MCF 10A (cell line): Measurements from ENCODE around the gene ANO1. TPM values are rescaled to one million over a fixed set of nuclear protein-coding genes. Genes with fewer than 3 reads are reported as not detected.

ENCODE experiments used
- BruUV-seq: library from RNA; stranded (reverse); fragments of 400-500 nt; replicated peaks from 2 replicates; lab custom pipeline; 2021; lab: Mats Ljungman, UMichigan
- CTCF ChIA-PET: fragments of 300-600 bp; sonication (Branson Sonifier 250); formaldehyde crosslinking; extraction: SDS; loops from one replicate; lab custom pipeline; 2021; ENCODE audit warnings: antibody characterized with exemption, inconsistent platforms; lab: Yijun Ruan, JAX
- POLR2A ChIA-PET: fragments of 300-600, 350-650 bp; sonication (Branson Sonifier 250); formaldehyde crosslinking; extraction: SDS; loops from one replicate; lab custom pipeline; 2020; ENCODE audit warnings: antibody characterized with exemption, inconsistent platforms; lab: Yijun Ruan, JAX
- DNase-seq: peaks from one replicate; pipeline ENCODE4 v3.0.0-alpha.2; 2018; ENCODE audit not compliant: unreplicated experiment
- H3K27ac Mint-ChIP-seq: one replicate; pipeline ENCODE4 v1.8.0; 2022; ENCODE audit warnings: mild to moderate bottlenecking, low read depth, mixed read lengths; ENCODE audit not compliant: unreplicated experiment
- H3K27me3 Mint-ChIP-seq: one replicate; pipeline ENCODE4 v1.8.0; 2022; ENCODE audit warnings: mixed read lengths; ENCODE audit not compliant: insufficient read depth, unreplicated experiment
- H3K36me3 Mint-ChIP-seq: one replicate; pipeline ENCODE4 v1.8.0; 2022; ENCODE audit warnings: mild to moderate bottlenecking, moderate library complexity, mixed read lengths; ENCODE audit not compliant: insufficient read depth, unreplicated experiment
- H3K4me1 Mint-ChIP-seq: one replicate; pipeline ENCODE4 v1.8.0; 2022; ENCODE audit warnings: mixed read lengths; ENCODE audit not compliant: insufficient read depth, unreplicated experiment
- H3K4me3 Mint-ChIP-seq: one replicate; pipeline ENCODE4 v1.8.0; 2022; ENCODE audit warnings: mild to moderate bottlenecking, moderate library complexity, mixed read lengths; ENCODE audit not compliant: unreplicated experiment
- H3K9me3 Mint-ChIP-seq: one replicate; pipeline ENCODE4 v1.8.0; 2022; ENCODE audit warnings: mixed read lengths; ENCODE audit not compliant: unreplicated experiment
- intact Hi-C: fragments of 100-400 bp; cut with micrococcal nuclease; formaldehyde crosslinking; loops from 2 replicates; pipeline ENCODE4 v1.14.1; 2022
- total RNA-seq: library from RNA; stranded (reverse); gene quantifications from 2 replicates; pipeline ENCODE4 v1.2.3, GENCODE V29; 2022
- TF ChIP-seq, protein P1 (sequence below): fragments of 200-600 bp; IDR thresholded peaks from one replicate; pipeline ENCODE4 v1.8.0; 2022; ENCODE audit warnings: antibody characterized with exemption, mild to moderate bottlenecking; ENCODE audit not compliant: unreplicated experiment

Gene ANO1
- total RNA-seq, 1 experiment from 2014 or later = not detected

DNA sequence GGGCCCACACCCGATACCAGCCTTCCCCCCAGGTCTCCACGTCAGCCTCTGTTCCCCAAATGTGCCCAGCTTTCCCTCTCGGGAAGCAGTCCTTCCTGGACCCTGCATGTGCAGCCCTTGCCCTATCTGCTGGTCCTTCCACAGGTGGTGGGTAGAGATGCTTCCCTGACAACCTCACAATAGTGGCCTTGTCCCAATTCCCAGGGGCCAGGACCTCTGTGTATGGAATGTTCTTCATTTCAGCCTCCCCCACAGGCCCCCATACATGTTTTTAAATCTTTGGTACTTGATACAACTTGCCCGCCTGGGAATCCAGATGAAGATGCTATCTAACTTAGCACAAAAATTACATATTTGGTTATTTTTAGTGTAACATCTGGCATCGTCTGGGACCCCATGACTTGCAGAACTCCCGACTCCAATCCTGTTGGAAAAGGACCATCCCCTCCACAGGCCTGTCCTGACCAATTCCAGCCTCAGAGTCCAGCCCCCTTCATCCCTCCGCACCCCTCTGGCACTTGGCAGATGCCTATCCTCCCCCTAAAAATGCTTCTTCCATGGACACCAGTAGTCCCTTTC is 39.5 kb downstream of the ANO1 start:
- intact Hi-C loops = no loop called here
- ChIA-PET POLR2A (no interaction called here), CTCF (no interaction called here)
- Mint-ChIP-seq H3K9me3 (peaks cover 19% of the 10 kb centered on the region), H3K27ac (no peak overlapping the region), H3K36me3 (peaks cover 4% of the 10 kb centered on the region), H3K4me1 (no peaks in the 10 kb centered on the region), H3K4me3 (no peak overlapping the region), H3K27me3 (peaks cover 44% of the 10 kb centered on the region)
- TF ChIP-seq, protein P1, sequence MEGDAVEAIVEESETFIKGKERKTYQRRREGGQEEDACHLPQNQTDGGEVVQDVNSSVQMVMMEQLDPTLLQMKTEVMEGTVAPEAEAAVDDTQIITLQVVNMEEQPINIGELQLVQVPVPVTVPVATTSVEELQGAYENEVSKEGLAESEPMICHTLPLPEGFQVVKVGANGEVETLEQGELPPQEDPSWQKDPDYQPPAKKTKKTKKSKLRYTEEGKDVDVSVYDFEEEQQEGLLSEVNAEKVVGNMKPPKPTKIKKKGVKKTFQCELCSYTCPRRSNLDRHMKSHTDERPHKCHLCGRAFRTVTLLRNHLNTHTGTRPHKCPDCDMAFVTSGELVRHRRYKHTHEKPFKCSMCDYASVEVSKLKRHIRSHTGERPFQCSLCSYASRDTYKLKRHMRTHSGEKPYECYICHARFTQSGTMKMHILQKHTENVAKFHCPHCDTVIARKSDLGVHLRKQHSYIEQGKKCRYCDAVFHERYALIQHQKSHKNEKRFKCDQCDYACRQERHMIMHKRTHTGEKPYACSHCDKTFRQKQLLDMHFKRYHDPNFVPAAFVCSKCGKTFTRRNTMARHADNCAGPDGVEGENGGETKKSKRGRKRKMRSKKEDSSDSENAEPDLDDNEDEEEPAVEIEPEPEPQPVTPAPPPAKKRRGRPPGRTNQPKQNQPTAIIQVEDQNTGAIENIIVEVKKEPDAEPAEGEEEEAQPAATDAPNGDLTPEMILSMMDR = no peak
- no TSS peak for BruUV-seq
- no peak for DNase-seq

DNA sequence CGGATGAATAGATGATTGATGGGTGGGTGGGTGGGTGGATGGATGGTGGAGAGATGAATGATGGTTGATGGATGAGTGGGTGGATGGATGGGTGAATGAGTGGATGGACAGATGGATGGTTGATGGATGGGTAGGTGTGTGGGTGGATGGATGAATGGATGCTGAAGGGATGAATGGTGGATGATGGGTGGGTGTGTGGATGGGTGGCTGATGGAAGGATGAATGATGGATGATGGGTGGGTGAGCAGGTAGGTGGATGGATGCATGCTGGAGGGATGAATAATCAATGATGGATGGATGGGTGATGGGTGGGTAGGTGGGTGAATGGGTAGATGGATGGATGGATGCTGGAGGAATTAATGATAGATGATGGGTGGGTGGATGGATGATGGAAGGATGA is 40.5 kb downstream of the ANO1 start:
- Mint-ChIP-seq H3K27ac (no peak overlapping the region), H3K27me3 (peaks cover 49% of the 10 kb centered on the region), H3K4me1 (no peaks in the 10 kb centered on the region), H3K9me3 (peaks cover 19% of the 10 kb centered on the region), H3K4me3 (no peak overlapping the region), H3K36me3 (peaks cover 4% of the 10 kb centered on the region)
- intact Hi-C loops = no loop called here
- no peak for DNase-seq
- ChIA-PET CTCF (no interaction called here), POLR2A (no interaction called here)
- TF ChIP-seq, protein P1 = no peak
- BruUV-seq = no TSS peak

- intact Hi-C loops = no loop called here
- Mint-ChIP-seq H3K36me3 (peaks cover 4% of the 10 kb centered on the region), H3K4me3 (no peak overlapping the region), H3K4me1 (no peaks in the 10 kb centered on the region), H3K27ac (no peak overlapping the region), H3K27me3 (peaks cover 49% of the 10 kb centered on the region), H3K9me3 (peaks cover 19% of the 10 kb centered on the region)
- DNase-seq = no peak
- ChIA-PET CTCF (no interaction called here), POLR2A (no interaction called here)
- no TSS peak for BruUV-seq
- TF ChIP-seq, protein P1 = no peak
Measured at GRCh38 chr11:70119502-70119901, 41.4 kb downstream of the ANO1 start.

DNA sequence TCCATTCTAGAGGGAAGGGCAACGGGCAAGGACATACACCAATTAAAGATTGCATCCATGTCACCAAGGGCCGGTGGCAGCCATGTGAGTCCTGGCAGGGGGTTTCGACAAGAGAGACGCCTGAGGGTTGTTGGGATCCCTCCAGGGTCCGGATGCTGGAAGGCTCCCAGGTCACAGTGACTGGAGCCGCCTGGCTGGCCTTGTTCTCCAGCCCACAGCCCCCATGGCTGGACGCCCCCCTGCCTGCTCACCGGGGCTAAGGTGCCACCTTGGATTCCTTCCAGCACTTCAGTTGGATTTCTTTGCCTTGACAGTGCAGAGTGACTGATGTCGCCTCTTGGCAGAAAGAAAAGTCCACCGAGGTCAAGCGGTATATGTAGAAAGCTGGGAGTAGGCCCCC is 42.6 kb downstream of the ANO1 start:
- no TSS peak for BruUV-seq
- intact Hi-C loops = no loop called here
- Mint-ChIP-seq H3K27me3 (peaks cover 49% of the 10 kb centered on the region), H3K4me3 (no peak overlapping the region), H3K9me3 (peaks cover 19% of the 10 kb centered on the region), H3K27ac (no peak overlapping the region), H3K4me1 (no peaks in the 10 kb centered on the region), H3K36me3 (no peaks in the 10 kb centered on the region)
- DNase-seq = no peak
- TF ChIP-seq, protein P1 = no peak
- POLR2A ChIA-PET = no interaction called here
- CTCF ChIA-PET = interaction anchor here (0.6 kb wide), 1 partner anchor 326 kb away, joined by 3 read pairs; no protein-coding TSS in a partner anchor
